Stomach (tissue), 9 donors: ENCODE data around the gene SINHCAF. TPM values are rescaled to one million over a fixed set of nuclear protein-coding genes. Genes with fewer than 3 reads are reported as not detected.

Experiments
- DNase-seq, 2 donors: peaks; one replicate each; pipeline versions ENCODE4 v3.0.0 to v3.0.0-alpha.2; 2013 to 2019
- H3K27ac ChIP-seq, 5 donors: fragments of 200-600 bp in 4 of 5; sonication (generic) in 4 of 5; one replicate each; pipeline ENCODE4 v1.5.1; 2013 to 2019; ENCODE audit warnings: mild to moderate bottlenecking in 1 of 5, moderate library complexity in 1 of 5
- H3K27me3 ChIP-seq, 3 donors: fragments of 200-600 bp; sonication (generic); one replicate each; pipeline ENCODE4 v1.5.1; 2017 to 2019; ENCODE audit warnings: mixed run types in 1 of 3
- H3K36me3 ChIP-seq, 4 donors: fragments of 200-600 bp; sonication (generic); 1 replicate in 3 of 4; 2 replicates in 1 of 4; pipeline ENCODE4 v1.5.1; 2016 to 2019
- H3K4me1 ChIP-seq, 4 donors: fragments of 200-600 bp; sonication (generic); one replicate each; pipeline ENCODE4 v1.5.1; 2016 to 2019
- H3K4me3 ChIP-seq, 4 donors: fragments of 200-600 bp; sonication (generic) in 3 of 4; one replicate each; pipeline ENCODE4 v1.5.1; 2016 to 2019; ENCODE audit warnings: mild to moderate bottlenecking in 1 of 4
- H3K9me3 ChIP-seq, 4 donors: fragments of 200-600 bp; sonication (generic); one replicate each; pipeline ENCODE4 v1.5.1; 2016 to 2019
- EP300 ChIP-seq: sonication (generic); formaldehyde crosslinking; IDR thresholded peaks from one replicate; pipeline ENCODE4 v1.6.1; 2017; ENCODE audit warnings: antibody characterized with exemption
- POLR2A ChIP-seq, 4 donors: fragments of 450-650 bp; IDR thresholded peaks; one replicate each; pipeline ENCODE4 v1.6.1; 2016; ENCODE audit warnings: antibody characterized with exemption in 4 of 4, control low read depth in 2 of 4, mild to moderate bottlenecking in 1 of 4, moderate library complexity in 1 of 4
- POLR2AphosphoS5 ChIP-seq, 3 donors: sonication (generic); formaldehyde crosslinking; IDR thresholded peaks; one replicate each; pipeline ENCODE4 v1.6.1; 2016; ENCODE audit warnings: antibody characterized with exemption in 3 of 3
- WGBS, 5 donors: extraction: QIAGEN DNeasy Blood & Tissue Kit in 3 of 5; methylation state at CpG; one replicate each; pipeline versions ENCODE4 v1.1.5 to v1.1.7; 2013 to 2018; 5-methylcytosine and 5-hydroxymethylcytosine counted together
- intact Hi-C: fragments of 100-400 bp; cut with DNase I; formaldehyde crosslinking; loops from one replicate; pipeline ENCODE4 v1.15.1; 2023; ENCODE audit warnings: low total_unique reads
- polyA plus RNA-seq, 3 donors: library from polyadenylated mRNA; stranded (reverse); fragments of 200-250 nt; gene quantifications; one replicate each; pipeline ENCODE4 v1.2.3, GENCODE V29; 2013
- total RNA-seq, 5 donors: library from RNA; depleted of rRNA; stranded (reverse); fragments of >200 nt; gene quantifications; one replicate each; pipeline versions ENCODE4 v1.1.0 to v1.2.3, GENCODE V29; 2014 to 2016
- TF ChIP-seq, protein P1 (sequence below), 7 experiments: fragments of 450-650 bp in 4 of 7; fragments of 200-600 bp in 3 of 7; sonication (generic) in 3 of 7; IDR thresholded peaks; one replicate each; pipeline ENCODE4 v1.5.1; 2016 to 2019; ENCODE audit warnings: antibody characterized with exemption in 7 of 7, control low read depth in 2 of 7, mild to moderate bottlenecking in 1 of 7
- donor health status: healthy with polysubstance abuse.
- donor health status: Bipolar disorder and iron deficiency.
- donor health status: healthy.

SINHCAF gene
- total and polyA plus RNA-seq, 8 donors: 17.5 to 93.5 (median 28.2) TPM

DNA sequence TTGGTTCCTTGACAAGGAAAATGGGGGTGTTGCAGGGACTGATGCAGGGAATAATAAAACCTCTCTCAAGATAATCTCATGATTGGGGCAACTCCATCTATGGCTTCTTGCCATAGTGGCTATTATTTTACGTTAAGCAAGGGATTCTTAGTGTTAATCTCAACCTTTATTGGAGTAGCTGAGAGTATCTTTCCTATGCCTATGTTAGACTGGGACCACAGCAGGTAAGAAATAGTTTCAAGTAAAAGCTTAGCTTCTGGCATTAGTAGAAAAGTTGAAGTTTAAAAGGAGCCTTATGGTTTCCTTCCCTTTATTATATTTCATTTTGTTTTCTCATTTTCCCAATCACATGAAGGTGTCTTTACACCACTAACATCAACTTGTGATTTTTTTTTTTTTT, 16.7 kb downstream of the SINHCAF start:
- Histone ChIP-seq H3K4me1 (peaks cover 0 to under 1% (median 0%) of the 10 kb centered on the region in 4 donors), H3K27ac (no peak overlapping the region), H3K36me3 (peaks cover 2 to 11% (median 9%) of the 10 kb centered on the region in 4 donors), H3K9me3 (no peaks in the 10 kb centered on the region), H3K27me3 (no peaks in the 10 kb centered on the region), H3K4me3 (no peak overlapping the region)
- TF ChIP-seq POLR2A (IDR thresholded peaks at IDR 0.05) (no peak), EP300 (no peak), POLR2AphosphoS5 (IDR thresholded peaks at IDR 0.05) (no peak)
- TF ChIP-seq, protein P1, sequence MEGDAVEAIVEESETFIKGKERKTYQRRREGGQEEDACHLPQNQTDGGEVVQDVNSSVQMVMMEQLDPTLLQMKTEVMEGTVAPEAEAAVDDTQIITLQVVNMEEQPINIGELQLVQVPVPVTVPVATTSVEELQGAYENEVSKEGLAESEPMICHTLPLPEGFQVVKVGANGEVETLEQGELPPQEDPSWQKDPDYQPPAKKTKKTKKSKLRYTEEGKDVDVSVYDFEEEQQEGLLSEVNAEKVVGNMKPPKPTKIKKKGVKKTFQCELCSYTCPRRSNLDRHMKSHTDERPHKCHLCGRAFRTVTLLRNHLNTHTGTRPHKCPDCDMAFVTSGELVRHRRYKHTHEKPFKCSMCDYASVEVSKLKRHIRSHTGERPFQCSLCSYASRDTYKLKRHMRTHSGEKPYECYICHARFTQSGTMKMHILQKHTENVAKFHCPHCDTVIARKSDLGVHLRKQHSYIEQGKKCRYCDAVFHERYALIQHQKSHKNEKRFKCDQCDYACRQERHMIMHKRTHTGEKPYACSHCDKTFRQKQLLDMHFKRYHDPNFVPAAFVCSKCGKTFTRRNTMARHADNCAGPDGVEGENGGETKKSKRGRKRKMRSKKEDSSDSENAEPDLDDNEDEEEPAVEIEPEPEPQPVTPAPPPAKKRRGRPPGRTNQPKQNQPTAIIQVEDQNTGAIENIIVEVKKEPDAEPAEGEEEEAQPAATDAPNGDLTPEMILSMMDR (IDR thresholded peaks at IDR 0.05): no peak
- 81 to 94% (median 90%) methylated on average over 1 of the region's 1 CpG for WGBS, 5 donors
- intact Hi-C loops: no loop called here
- DNase-seq: no peak

DNA sequence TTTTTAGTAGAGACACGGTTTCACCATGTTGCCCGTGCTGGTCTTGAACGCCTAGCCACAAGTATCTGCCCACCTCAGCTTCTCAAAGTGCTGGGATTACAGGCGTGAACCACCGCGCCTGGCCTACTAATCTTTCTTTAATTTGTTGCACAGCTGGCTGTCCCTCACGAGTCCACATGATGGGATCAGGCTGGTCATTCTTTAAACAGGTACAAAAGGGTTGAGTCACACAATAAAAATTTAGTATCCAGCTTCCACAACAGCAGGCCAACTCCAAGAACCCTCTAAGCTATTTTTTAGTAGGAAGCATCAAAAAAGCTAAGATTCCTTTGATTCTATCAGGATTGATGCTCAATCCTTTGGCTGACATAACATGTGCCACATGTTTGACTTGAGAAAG, 17.8 kb downstream of the SINHCAF start:
- no peak overlapping the region for H3K27ac ChIP-seq
- TF ChIP-seq POLR2A (IDR thresholded peaks at IDR 0.05) (no peak), EP300 (no peak), POLR2AphosphoS5 (IDR thresholded peaks at IDR 0.05) (no peak)
- TF ChIP-seq, protein P1 (IDR thresholded peaks at IDR 0.05): no peak
- no peaks in the 10 kb centered on the region for H3K4me1 ChIP-seq
- no peaks in the 10 kb centered on the region for H3K9me3 ChIP-seq
- H3K36me3 ChIP-seq: peaks cover 7 to 23% (median 20%) of the 10 kb centered on the region in 4 donors
- intact Hi-C loops: no loop called here
- H3K4me3 ChIP-seq: no peak overlapping the region
- no peak for DNase-seq
- WGBS, 5 donors: 86 to 92% (median 90%) methylated on average over 7 of the region's 7 CpGs
- no peaks in the 10 kb centered on the region for H3K27me3 ChIP-seq

DNA sequence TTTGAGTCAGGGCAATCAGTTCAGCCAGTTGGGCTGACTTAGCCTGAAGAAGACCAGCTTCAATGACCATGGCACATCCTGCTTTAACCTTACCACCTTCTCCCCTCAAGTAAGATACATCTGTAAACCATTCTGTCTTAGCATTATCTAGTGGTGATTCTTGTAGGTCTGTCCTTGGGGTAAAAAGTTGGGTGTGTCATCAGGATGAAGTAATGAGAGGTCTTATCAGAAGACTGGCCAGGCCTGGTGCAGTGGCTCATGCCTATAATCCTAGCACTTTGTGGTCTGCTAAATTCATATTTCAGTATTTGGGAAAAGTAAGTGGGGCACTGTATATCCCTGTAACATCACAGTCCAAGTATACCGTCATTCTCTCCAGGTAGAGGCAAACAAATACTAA, 19.1 kb downstream of the SINHCAF start:
- no peaks in the 10 kb centered on the region for H3K9me3 ChIP-seq
- no peaks in the 10 kb centered on the region for H3K27me3 ChIP-seq
- TF ChIP-seq EP300 (no peak), POLR2AphosphoS5 (IDR thresholded peaks at IDR 0.05) (no peak), POLR2A (IDR thresholded peaks at IDR 0.05) (no peak)
- TF ChIP-seq, protein P1 (IDR thresholded peaks at IDR 0.05): no peak
- intact Hi-C loops: no loop called here
- no peaks in the 10 kb centered on the region for H3K4me1 ChIP-seq
- no peak overlapping the region for H3K27ac ChIP-seq
- DNase-seq: no peak
- no peak overlapping the region for H3K4me3 ChIP-seq
- H3K36me3 ChIP-seq: peaks cover 7 to 31% (median 27%) of the 10 kb centered on the region in 4 donors
- 88 to 100% (median 95%) methylated on average over 1 of the region's 1 CpG for WGBS, 5 donors

DNA sequence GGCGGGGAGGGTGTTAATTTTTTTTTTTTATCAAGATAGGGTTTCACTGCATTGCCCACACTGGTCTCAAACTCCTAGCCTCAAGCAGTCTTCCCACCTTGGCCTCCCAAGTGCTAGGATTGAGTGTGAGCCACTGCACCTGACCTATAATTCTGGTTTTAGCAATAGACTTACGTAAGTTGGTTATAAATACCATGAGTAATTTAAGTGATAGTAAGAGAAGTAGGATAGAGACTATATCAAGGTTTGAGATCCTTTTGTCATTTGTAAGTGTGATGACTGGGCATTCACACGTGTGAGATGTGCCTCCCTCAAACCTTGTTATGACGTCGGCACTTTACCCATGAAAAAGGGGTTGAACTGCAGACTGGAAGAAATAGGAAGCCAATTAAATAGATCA, 22.5 kb downstream of the SINHCAF start:
- no peaks in the 10 kb centered on the region for H3K9me3 ChIP-seq
- no peaks in the 10 kb centered on the region for H3K27me3 ChIP-seq
- intact Hi-C loops: no loop called here
- H3K4me1 ChIP-seq: no peaks in the 10 kb centered on the region
- peaks cover 7 to 41% (median 33%) of the 10 kb centered on the region in 4 donors for H3K36me3 ChIP-seq
- 90 to 92% (median 91%) methylated on average over 5 of the region's 5 CpGs for WGBS, 5 donors
- no peak overlapping the region for H3K4me3 ChIP-seq
- H3K27ac ChIP-seq: no peak overlapping the region
- TF ChIP-seq POLR2AphosphoS5 (IDR thresholded peaks at IDR 0.05) (no peak), POLR2A (IDR thresholded peaks at IDR 0.05) (no peak)
- TF ChIP-seq, protein P1 (IDR thresholded peaks at IDR 0.05): no peak
- DNase-seq: no peak
